GM18502 (cell line): ENCODE results near the gene DACH1.
A peak's percentile ranks its signal among the peaks of the same experiment; 100 is the strongest.

Source experiments
- ATAC-seq: cut with Tn5 transposase; IDR thresholded peaks from one replicate; pipeline ENCODE4 v1.9.1; 2021; ENCODE audit warnings: mild to moderate bottlenecking; ENCODE audit not compliant: unreplicated experiment, poor library complexity

The DACH1 gene

GRCh38 chr13:71514900-71515743, 351.9 kb downstream of the DACH1 start:
- no peak for ATAC-seq

GRCh38 chr13:71513411-71514033, 353.5 kb downstream of the DACH1 start:
- no peak for ATAC-seq

GRCh38 chr13:71503781-71504180, 363.2 kb downstream of the DACH1 start:
- no peak for ATAC-seq

GRCh38 chr13:71499944-71500514, 367.0 kb downstream of the DACH1 start:
- no peak for ATAC-seq

GRCh38 chr13:71499235-71499634, 367.8 kb downstream of the DACH1 start:
- ATAC-seq = no peak

GRCh38 chr13:71493189-71493588, 373.8 kb downstream of the DACH1 start:
- no peak for ATAC-seq

GRCh38 chr13:71492346-71492871, 374.6 kb downstream of the DACH1 start:
- ATAC-seq = no peak

- ATAC-seq = no peak
Measured at GRCh38 chr13:71491010-71491409, 376.0 kb downstream of the DACH1 start.

- ATAC-seq = no peak
Measured at GRCh38 chr13:71489041-71489440, 378.0 kb downstream of the DACH1 start.

- no peak for ATAC-seq
Measured at GRCh38 chr13:71488201-71488600, 378.8 kb downstream of the DACH1 start.

- ATAC-seq = no peak
Measured at GRCh38 chr13:71485913-71486312, 381.1 kb downstream of the DACH1 start.

- no peak for ATAC-seq
Measured at GRCh38 chr13:71483733-71484132, 383.3 kb downstream of the DACH1 start.

GRCh38 chr13:71481501-71481900, 385.5 kb downstream of the DACH1 start:
- no peak for ATAC-seq

- ATAC-seq = no peak
Measured at GRCh38 chr13:71481046-71481445, 386.0 kb downstream of the DACH1 start.

- no peak for ATAC-seq
Measured at GRCh38 chr13:71477735-71478134, 389.3 kb downstream of the DACH1 start.

GRCh38 chr13:71474936-71475335, 392.1 kb downstream of the DACH1 start:
- ATAC-seq = no peak

- ATAC-seq = no peak
Measured at GRCh38 chr13:71469626-71470025, 397.4 kb downstream of the DACH1 start.

- ATAC-seq = no peak
Measured at GRCh38 chr13:71464686-71465085, 402.3 kb downstream of the DACH1 start.

GRCh38 chr13:71461892-71462291, 405.1 kb downstream of the DACH1 start:
- ATAC-seq = no peak

- ATAC-seq = peak; percentile 67
Measured at GRCh38 chr13:71460211-71460610, 406.8 kb downstream of the DACH1 start.

- no peak for ATAC-seq
Measured at GRCh38 chr13:71459708-71460107, 407.3 kb downstream of the DACH1 start.
